Common myeloid progenitor, CD34-positive (primary cell): ENCODE measurements around the gene PFDN5.
"Not testable (repeated sequence)": the region's sequence is repeated elsewhere in the genome, so short reads cannot be mapped to it uniquely, and the experiment has no call there.

ENCODE experiments used
- CTCF ChIA-PET: fragments of 350-600 bp; sonication (Branson Sonifier 250); formaldehyde crosslinking; loops from one replicate; lab custom pipeline; 2021; ENCODE audit warnings: antibody characterized with exemption; lab: Charles Lee
- POLR2A ChIA-PET: fragments of 350-600 bp; sonication (Branson Sonifier 250); formaldehyde crosslinking; loops from one replicate; lab custom pipeline; 2021; ENCODE audit warnings: antibody characterized with exemption; lab: Charles Lee
- DNase-seq, 3 donors: peaks; one replicate each; pipeline versions ENCODE4 v3.0.0 to v3.0.0-alpha.2; 2013
- H3K27ac ChIP-seq, 2 experiments: 1 replicate in 1 of 2; 2 replicates in 1 of 2; pipeline ENCODE4 v1.7.0; 2013; ENCODE audit warnings: inconsistent platforms in 2 of 2, low read length in 2 of 2, mild to moderate bottlenecking in 2 of 2, low read depth in 1 of 2, moderate library complexity in 1 of 2; ENCODE audit not compliant: severe bottlenecking in 2 of 2, insufficient read depth in 1 of 2, poor library complexity in 1 of 2
- H3K27me3 ChIP-seq, 5 experiments: replicated peaks in 2 of 5; 1 replicate in 3 of 5; 2 replicates in 2 of 5; pipeline versions ENCODE4 v1.6.1 to v1.7.0; 2013; ENCODE audit warnings: low read length in 4 of 5, mild to moderate bottlenecking in 2 of 5, moderate library complexity in 2 of 5, inconsistent platforms in 1 of 5; ENCODE audit not compliant: insufficient read depth in 5 of 5, control insufficient read depth in 4 of 5
- H3K36me3 ChIP-seq, 4 experiments: 1 replicate in 2 of 4; 2 replicates in 2 of 4; pipeline versions ENCODE4 v1.6.1 to v1.7.0; 2013; ENCODE audit warnings: low read length in 3 of 4, control low read depth in 1 of 4, mild to moderate bottlenecking in 1 of 4; ENCODE audit not compliant: control insufficient read depth in 4 of 4, insufficient read depth in 4 of 4
- H3K4me1 ChIP-seq, 4 experiments: 1 replicate in 3 of 4; 2 replicates in 1 of 4; pipeline versions ENCODE4 v1.6.1 to v1.7.1; 2013; ENCODE audit warnings: low read length in 3 of 4, mild to moderate bottlenecking in 3 of 4, control low read depth in 1 of 4, inconsistent platforms in 1 of 4, moderate library complexity in 1 of 4; ENCODE audit not compliant: control insufficient read depth in 4 of 4, insufficient read depth in 4 of 4; ENCODE audit errors: control extremely low read depth in 1 of 4
- H3K4me3 ChIP-seq, 7 experiments: 1 replicate in 4 of 7; 2 replicates in 3 of 7; pipeline versions ENCODE4 v1.5.1 to v1.7.0; 2013; ENCODE audit warnings: mild to moderate bottlenecking in 7 of 7, low read length in 6 of 7, moderate library complexity in 6 of 7, inconsistent platforms in 2 of 7, low read depth in 2 of 7, control low read depth in 1 of 7; ENCODE audit not compliant: insufficient read depth in 4 of 7, control insufficient read depth in 1 of 7; ENCODE audit errors: extremely low read depth in 1 of 7
- H3K9me3 ChIP-seq, 5 experiments: 1 replicate in 4 of 5; 2 replicates in 1 of 5; pipeline versions ENCODE4 v1.6.1 to v1.7.1; 2013; ENCODE audit warnings: low read length in 4 of 5, mild to moderate bottlenecking in 2 of 5, inconsistent platforms in 1 of 5, low read depth in 1 of 5, moderate library complexity in 1 of 5; ENCODE audit not compliant: control insufficient read depth in 4 of 5, insufficient read depth in 2 of 5; ENCODE audit errors: control extremely low read depth in 1 of 5
- WGBS: methylation state at CpG from one replicate; pipeline ENCODE4 v1.1.5; 2013; ENCODE audit not compliant: insufficient coverage; 5-methylcytosine and 5-hydroxymethylcytosine counted together

The PFDN5 gene

DNA sequence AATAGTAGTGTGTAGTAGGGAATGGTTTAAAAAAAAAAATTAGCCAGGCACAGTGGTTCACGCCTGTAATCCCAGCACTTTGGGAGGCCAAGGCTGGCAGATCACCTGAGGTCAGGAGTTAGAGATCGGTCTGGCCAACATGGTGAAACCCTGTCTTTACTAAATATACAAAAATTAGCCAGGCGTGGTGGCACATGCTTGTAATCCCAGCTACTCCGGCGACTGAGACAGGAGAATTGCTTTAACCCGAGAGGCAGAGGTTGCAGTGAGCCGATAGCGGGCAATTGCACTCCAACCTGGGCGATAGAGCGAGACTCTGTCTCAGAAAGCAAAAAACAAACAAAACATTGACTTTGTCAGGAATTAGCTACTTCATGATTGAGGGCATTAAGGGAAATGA is 1.8 kb downstream of the PFDN5 start:
- H3K4me3 ChIP-seq, H3K9me3 ChIP-seq, DNase-seq, H3K27me3 ChIP-seq, POLR2A ChIA-PET: not testable (repeated sequence)
- peaks cover 6 to 56% (median 47%) of the 10 kb centered on the region in 4 experiments for H3K4me1 ChIP-seq
- CTCF ChIA-PET, result interaction anchor here (1.2 to 24.3 kb wide), 7 partner anchors 9 to 291 kb away, joined by 3 to 399 read pairs (median 9); partner anchors contain the start of genes AAAS and EIF4B
- H3K27ac ChIP-seq, result peak overlapping the region in 1 of 2 experiments; percentile 96
- H3K36me3 ChIP-seq, result peaks cover 4 to 40% (median 17%) of the 10 kb centered on the region in 4 experiments
- WGBS, result 93% methylated on average over 10 of the region's 10 CpGs

GRCh38 chr12:53298164-53298563 is 2.8 kb downstream of the PFDN5 start:
- Histone ChIP-seq H3K27me3 (no peaks in the 10 kb centered on the region), H3K27ac (peak overlapping the region; percentile 29 to 96), H3K4me3 (peak overlapping the region in 1 of 7 experiments; percentile 2), H3K36me3 (peaks cover 7 to 40% (median 20%) of the 10 kb centered on the region in 4 experiments), H3K9me3 (no peaks in the 10 kb centered on the region), H3K4me1 (peaks cover 6 to 56% (median 47%) of the 10 kb centered on the region in 4 experiments)
- POLR2A ChIA-PET, result interaction anchor here (0.6 kb wide), 1 partner anchor 19 kb away, joined by 5 read pairs; no protein-coding TSS in a partner anchor
- CTCF ChIA-PET, result interaction anchor here (0.6 to 24.3 kb wide), 10 partner anchors 10 to 211 kb away, joined by 3 to 399 read pairs (median 4); partner anchors contain the start of genes AAAS and CSAD
- peak in 2 of 3 donors; percentile 47 to 48 for DNase-seq
- no CpG with 5 or more reads among the region's 5 CpGs for WGBS

GRCh38 chr12:53299101-53299453 is 3.7 kb downstream of the PFDN5 start:
- 75% methylated on average over 4 of the region's 5 CpGs for WGBS
- Histone ChIP-seq H3K27me3 (no peaks in the 10 kb centered on the region), H3K4me1 (peaks cover 6 to 56% (median 47%) of the 10 kb centered on the region in 4 experiments), H3K4me3 (peak overlapping the region in 5 of 7 experiments; percentile 80 to 95 (median 87)), H3K9me3 (no peaks in the 10 kb centered on the region), H3K27ac (peak overlapping the region; percentile 50 to 96), H3K36me3 (peaks cover 7 to 40% (median 21%) of the 10 kb centered on the region in 4 experiments)
- ChIA-PET CTCF (interaction anchor here (1.0 to 24.3 kb wide), 8 partner anchors 9 to 97 kb away, joined by 3 to 399 read pairs (median 4); partner anchors contain the start of genes AAAS and ESPL1), POLR2A (interaction anchor here (0.6 to 1.4 kb wide), 2 partner anchors 22 to 119 kb away, joined by 5 to 6 read pairs; partner anchors contain the start of gene AAAS)
- DNase-seq, result peak; percentile 79 to 94 (median 93)

- H3K4me1 ChIP-seq, result peaks cover 6 to 56% (median 46%) of the 10 kb centered on the region in 4 experiments
- peaks cover 7 to 37% (median 21%) of the 10 kb centered on the region in 4 experiments for H3K36me3 ChIP-seq
- ChIA-PET POLR2A (interaction anchor here (0.6 to 1.4 kb wide), 3 partner anchors 22 to 639 kb away, joined by 3 to 6 read pairs (median 5); partner anchors contain the start of gene AAAS), CTCF (interaction anchor here (0.9 to 24.3 kb wide), 8 partner anchors 9 to 85 kb away, joined by 3 to 399 read pairs (median 4); partner anchors contain the start of genes AAAS and ESPL1)
- 6% methylated on average over 48 of the region's 51 CpGs for WGBS
- DNase-seq, result peak; percentile 85 to 89 (median 87)
- H3K4me3 ChIP-seq, result peak within 1 kb of the TSS; percentile 53 to 95 (median 83)
- H3K9me3 ChIP-seq, result no peaks in the 10 kb centered on the region
- peak within 1 kb of the TSS; percentile 50 to 96 for H3K27ac ChIP-seq
- H3K27me3 ChIP-seq, result no peaks in the 10 kb centered on the region
Observed at GRCh38 chr12:53299454-53300180, 4.3 kb downstream of the PFDN5 start, which contains the start of gene MYG1. MYG1 (plus strand) TSS chr12:53299695; CDS start chr12:53299738, 43 bp downstream.

DNA sequence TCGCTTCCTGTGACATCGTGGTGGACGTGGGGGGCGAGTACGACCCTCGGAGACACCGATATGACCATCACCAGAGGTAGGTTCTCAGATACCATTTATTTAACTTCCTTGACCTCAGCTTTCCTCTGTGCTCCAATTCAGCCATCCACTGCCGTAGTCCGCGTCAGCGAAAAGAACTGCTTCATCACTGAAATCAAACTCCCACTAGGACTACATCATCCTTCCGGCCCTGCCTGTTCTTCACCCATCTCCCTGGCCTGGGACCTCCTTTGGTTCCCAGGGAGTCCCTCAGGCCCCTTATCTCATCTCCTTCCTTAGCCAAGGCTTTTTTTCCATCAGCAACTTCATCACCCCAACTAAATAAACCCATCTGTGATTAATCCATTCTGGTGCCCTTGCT is 4.8 kb downstream of the PFDN5 start:
- Histone ChIP-seq H3K4me3 (peak overlapping the region; percentile 53 to 95 (median 83)), H3K9me3 (no peaks in the 10 kb centered on the region), H3K4me1 (peaks cover 6 to 50% (median 40%) of the 10 kb centered on the region in 4 experiments), H3K27me3 (no peaks in the 10 kb centered on the region), H3K36me3 (peaks cover 9 to 39% (median 23%) of the 10 kb centered on the region in 4 experiments), H3K27ac (peak overlapping the region in 1 of 2 experiments; percentile 96)
- no peak for DNase-seq
- 4% methylated on average over 9 of the region's 12 CpGs for WGBS
- ChIA-PET POLR2A (interaction anchor here (1.4 kb wide), 1 partner anchor 21 kb away, joined by 6 read pairs; the partner anchor contains the start of gene AAAS), CTCF (interaction anchor here (0.9 to 24.3 kb wide), 4 partner anchors 11 to 85 kb away, joined by 3 to 399 read pairs (median 88); partner anchors contain the start of gene AAAS)

- WGBS, result 100% methylated on average over 4 of the region's 5 CpGs
- no peak for DNase-seq
- CTCF ChIA-PET, result interaction anchor here (1.0 to 18.8 kb wide), 4 partner anchors 8 to 89 kb away, joined by 3 to 171 read pairs (median 4); partner anchors contain the start of gene AAAS
- Histone ChIP-seq H3K4me1 (peaks cover 4 to 30% (median 25%) of the 10 kb centered on the region in 4 experiments), H3K27me3 (no peaks in the 10 kb centered on the region), H3K9me3 (no peaks in the 10 kb centered on the region), H3K36me3 (peaks cover 16 to 59% (median 41%) of the 10 kb centered on the region in 4 experiments), H3K4me3 (no peak overlapping the region), H3K27ac (no peak overlapping the region)
- POLR2A ChIA-PET, result no interaction called here
Observed at GRCh38 chr12:53302903-53303302, 7.6 kb downstream of the PFDN5 start.
